H1 (cell line): ENCODE data around the gene TMEM255B. TPM values are rescaled to one million over a fixed set of nuclear protein-coding genes. Genes with fewer than 3 reads are reported as not detected.

Source experiments
- ASH2L ChIP-seq: fragments of 200-600, 300-600 bp; sonication (generic); IDR thresholded peaks from one replicate; pipeline ENCODE4 v1.7.1; 2017; ENCODE audit warnings: low read length
- CHD1 ChIP-seq: IDR thresholded peaks from 2 replicates; pipeline ENCODE4 v1.6.1; 2012; ENCODE audit warnings: low read depth, low read length, improper control_type of control experiment
- CHD7 ChIP-seq: fragments of 300-600 bp; sonication (generic); IDR thresholded peaks from 2 replicates; pipeline ENCODE4 v1.7.1; 2012; ENCODE audit warnings: low read length, moderate library complexity, mild to moderate bottlenecking, inconsistent platforms; ENCODE audit not compliant: insufficient replicate concordance
- FOSL1 ChIP-seq: IDR thresholded peaks from 2 replicates; pipeline ENCODE4 v1.6.1; 2011; ENCODE audit warnings: mild to moderate bottlenecking, low read depth, low read length, moderate library complexity; ENCODE audit not compliant: insufficient read depth
- GTF2F1 ChIP-seq: IDR thresholded peaks from 2 replicates; pipeline ENCODE4 v1.6.1; 2012; ENCODE audit warnings: low read depth, low read length, improper control_type of control experiment, borderline replicate concordance
- MAX ChIP-seq: IDR thresholded peaks from 2 replicates; pipeline ENCODE4 v1.6.1; 2012; ENCODE audit warnings: inconsistent platforms
- PHF8 ChIP-seq: fragments of 200-600 bp; sonication (generic); conservative IDR thresholded peaks from 2 replicates; pipeline ENCODE4 v1.7.1; 2012; ENCODE audit warnings: low read depth, mild to moderate bottlenecking, inconsistent platforms, low read length, moderate library complexity
- SP1 ChIP-seq: IDR thresholded peaks from 2 replicates; pipeline ENCODE4 v1.6.1; 2011; ENCODE audit warnings: low read depth, low read length
- TAF7 ChIP-seq: optimal IDR thresholded peaks from 2 replicates; pipeline ENCODE3; 2011; ENCODE audit warnings: low read depth, mild to moderate bottlenecking, inconsistent platforms, low read length, moderate library complexity, borderline replicate concordance
- TCF12 ChIP-seq: IDR thresholded peaks from 2 replicates; pipeline ENCODE4 v1.6.1; 2011; ENCODE audit warnings: low read depth, mild to moderate bottlenecking, low read length
- polyA plus RNA-seq, 7 experiments: library from polyadenylated mRNA; depleted of rRNA in 3 of 7; stranded (reverse) in 5 of 7; unstranded in 2 of 7; fragments of >200 nt in 5 of 7; fragments of 200-250 nt in 2 of 7; gene quantifications; 1 replicate in 5 of 7; 2 replicates in 1 of 7; 4 replicates in 1 of 7; pipeline versions ENCODE4 v1.2.1 to v1.2.3, GENCODE V29; 2011 to 2013; ENCODE audit warnings: missing spikeins in 2 of 7, mixed read lengths in 2 of 7
- total RNA-seq: library from RNA; stranded (reverse); fragmentation: NEBNext Ultra II Directional; extraction: Animal tissue kit (Norgen Biotek cat#: 25700); gene quantifications from 2 replicates; pipeline ENCODE4 v1.2.1, GENCODE V29; 2021

The TMEM255B gene
- total and polyA plus RNA-seq, 2 of the 8 experiments (the other 6 are each of a cell fraction or from before 2014, with no cell fraction given): 3.4 to 4.4 TPM

GRCh38 chr13:113769106-113769505, 10.1 kb downstream of the TMEM255B start (continued):
- TF ChIP-seq CHD7: no peak
- no peak for TF ChIP-seq CHD1
- no peak for TF ChIP-seq SP1
- TF ChIP-seq TCF12: no peak
- no peak for TF ChIP-seq FOSL1
- no peak for TF ChIP-seq TAF7
- TF ChIP-seq PHF8: no peak
- TF ChIP-seq GTF2F1: no peak
- TF ChIP-seq MAX: no peak
- TF ChIP-seq ASH2L: no peak
